ENCODE measurements around the gene CACNA1I.

CACNA1I gene

DNA sequence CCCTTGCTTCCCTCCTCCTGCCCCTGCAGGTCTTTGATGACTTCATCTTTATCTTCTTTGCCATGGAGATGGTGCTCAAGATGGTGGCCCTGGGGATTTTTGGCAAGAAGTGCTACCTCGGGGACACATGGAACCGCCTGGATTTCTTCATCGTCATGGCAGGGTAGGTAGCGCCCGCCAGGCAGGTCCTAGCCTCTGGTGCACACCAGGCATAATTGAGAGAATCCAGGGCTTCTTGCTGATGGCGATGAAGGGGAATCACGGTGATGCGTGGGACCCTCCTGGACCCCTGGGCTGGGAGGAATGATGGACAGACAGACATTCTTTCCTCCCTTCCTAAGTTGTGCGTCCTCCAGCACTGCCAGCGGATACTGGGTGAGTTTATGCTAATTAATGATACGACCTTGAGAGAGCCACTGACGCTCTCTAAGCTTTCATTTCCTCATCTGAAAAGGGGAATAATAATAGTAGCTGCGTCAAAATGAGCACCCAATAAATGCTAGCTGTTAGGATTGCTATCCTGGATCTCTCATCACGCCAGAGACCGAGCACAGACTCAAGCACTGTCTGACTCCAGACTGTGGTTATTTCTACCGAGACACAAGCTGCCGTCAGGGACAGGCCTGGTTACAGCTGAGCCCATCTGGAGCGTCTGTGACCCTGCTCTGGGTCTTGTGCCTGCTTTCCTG, 30.1 kb downstream of the CACNA1I start:
- H3K27ac ChIP-seq: no peak overlapping the region
- no peak for TF ChIP-seq ZFX (IDR thresholded peaks at IDR 0.05)
- TF ChIP-seq, protein P1, sequence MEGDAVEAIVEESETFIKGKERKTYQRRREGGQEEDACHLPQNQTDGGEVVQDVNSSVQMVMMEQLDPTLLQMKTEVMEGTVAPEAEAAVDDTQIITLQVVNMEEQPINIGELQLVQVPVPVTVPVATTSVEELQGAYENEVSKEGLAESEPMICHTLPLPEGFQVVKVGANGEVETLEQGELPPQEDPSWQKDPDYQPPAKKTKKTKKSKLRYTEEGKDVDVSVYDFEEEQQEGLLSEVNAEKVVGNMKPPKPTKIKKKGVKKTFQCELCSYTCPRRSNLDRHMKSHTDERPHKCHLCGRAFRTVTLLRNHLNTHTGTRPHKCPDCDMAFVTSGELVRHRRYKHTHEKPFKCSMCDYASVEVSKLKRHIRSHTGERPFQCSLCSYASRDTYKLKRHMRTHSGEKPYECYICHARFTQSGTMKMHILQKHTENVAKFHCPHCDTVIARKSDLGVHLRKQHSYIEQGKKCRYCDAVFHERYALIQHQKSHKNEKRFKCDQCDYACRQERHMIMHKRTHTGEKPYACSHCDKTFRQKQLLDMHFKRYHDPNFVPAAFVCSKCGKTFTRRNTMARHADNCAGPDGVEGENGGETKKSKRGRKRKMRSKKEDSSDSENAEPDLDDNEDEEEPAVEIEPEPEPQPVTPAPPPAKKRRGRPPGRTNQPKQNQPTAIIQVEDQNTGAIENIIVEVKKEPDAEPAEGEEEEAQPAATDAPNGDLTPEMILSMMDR (conservative IDR thresholded peaks at IDR 0.05): no peak

DNA sequence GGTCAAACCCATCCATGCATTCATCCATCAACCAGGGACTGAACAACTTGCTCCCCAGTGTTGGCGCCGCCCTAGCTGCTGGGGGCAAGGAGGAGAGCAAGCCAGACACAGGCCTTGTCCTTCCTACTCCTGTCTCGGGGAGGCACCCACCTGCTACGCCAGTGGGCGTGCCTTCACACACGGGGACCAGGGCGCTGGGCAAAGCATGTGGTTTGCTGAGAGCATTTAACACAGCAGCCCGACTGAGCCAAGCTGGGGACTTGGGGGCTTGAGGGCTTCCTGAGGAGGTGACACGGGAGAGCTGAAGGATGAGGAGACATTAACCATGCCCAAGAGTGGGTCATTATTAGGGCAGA, 30.6 kb downstream of the CACNA1I start:
- no peak overlapping the region for H3K27ac ChIP-seq
- TF ChIP-seq, protein P1 (conservative IDR thresholded peaks at IDR 0.05): no peak
- TF ChIP-seq ZFX (IDR thresholded peaks at IDR 0.05): no peak

DNA sequence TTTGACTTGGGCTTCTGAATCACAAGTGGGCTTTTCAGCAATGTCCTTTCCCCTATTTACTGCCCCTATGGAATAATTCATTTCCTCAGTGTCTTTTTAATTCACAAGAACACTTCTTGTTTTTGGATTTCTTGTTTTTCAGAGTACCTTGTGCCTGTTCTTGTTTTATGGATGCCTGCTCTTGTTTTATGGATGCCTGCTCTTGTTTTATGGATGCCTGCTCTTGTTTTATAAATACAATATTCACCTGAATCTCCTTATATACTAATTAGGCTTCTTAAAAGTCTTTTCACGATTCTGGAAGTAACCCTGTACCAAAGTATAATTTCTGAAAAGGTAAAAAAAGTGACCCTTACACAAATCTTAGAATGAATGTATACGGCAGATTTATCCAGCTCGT, 32.8 kb downstream of the CACNA1I start:
- no peak for TF ChIP-seq ZFX (IDR thresholded peaks at IDR 0.05)
- TF ChIP-seq, protein P1 (conservative IDR thresholded peaks at IDR 0.05): no peak
- H3K27ac ChIP-seq: no peak overlapping the region

DNA sequence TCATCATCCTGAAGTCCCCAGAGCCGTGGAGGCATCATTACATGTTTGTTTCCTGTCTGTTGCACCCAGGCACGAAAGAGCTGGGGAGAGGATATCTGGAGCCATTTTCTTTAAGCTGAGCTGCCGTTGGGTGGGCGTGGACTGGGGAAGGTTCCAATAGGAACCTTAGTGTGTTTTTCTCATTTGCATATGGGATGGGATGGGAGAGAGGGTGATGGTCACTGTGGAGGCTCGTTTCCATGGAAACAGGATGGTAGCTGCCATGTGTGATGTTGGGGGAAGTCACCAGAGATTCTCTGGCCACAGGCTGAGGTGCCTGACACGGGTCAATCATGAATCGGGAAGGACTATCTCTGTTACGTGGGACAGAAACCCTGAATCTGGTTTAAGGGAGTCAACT, 39.7 kb downstream of the CACNA1I start:
- TF ChIP-seq, protein P1 (conservative IDR thresholded peaks at IDR 0.05): no peak
- no peak for TF ChIP-seq ZFX (IDR thresholded peaks at IDR 0.05)
- no peak overlapping the region for H3K27ac ChIP-seq

DNA sequence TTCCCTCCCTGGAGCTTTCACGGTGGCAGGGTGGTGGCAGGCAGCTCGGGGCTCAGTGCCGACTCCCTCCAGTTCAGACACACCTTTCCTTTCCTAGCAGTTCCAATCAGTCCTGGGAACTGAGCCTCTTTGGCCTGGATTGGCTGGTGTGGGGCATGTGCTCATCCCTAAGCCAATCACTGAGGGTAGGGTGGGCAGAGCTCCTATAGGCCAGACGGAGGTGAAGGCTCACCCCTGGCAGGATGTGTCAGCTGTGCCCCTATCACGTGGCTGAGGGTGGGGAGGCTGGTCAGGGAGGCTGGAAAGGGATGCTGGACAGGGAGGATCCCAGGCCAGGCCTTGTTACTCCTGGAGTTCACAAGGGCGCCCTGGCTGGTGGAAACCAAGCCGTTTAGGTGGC, 40.2 kb downstream of the CACNA1I start:
- no peak overlapping the region for H3K27ac ChIP-seq
- TF ChIP-seq, protein P1 (conservative IDR thresholded peaks at IDR 0.05): no peak
- TF ChIP-seq ZFX (IDR thresholded peaks at IDR 0.05): no peak

DNA sequence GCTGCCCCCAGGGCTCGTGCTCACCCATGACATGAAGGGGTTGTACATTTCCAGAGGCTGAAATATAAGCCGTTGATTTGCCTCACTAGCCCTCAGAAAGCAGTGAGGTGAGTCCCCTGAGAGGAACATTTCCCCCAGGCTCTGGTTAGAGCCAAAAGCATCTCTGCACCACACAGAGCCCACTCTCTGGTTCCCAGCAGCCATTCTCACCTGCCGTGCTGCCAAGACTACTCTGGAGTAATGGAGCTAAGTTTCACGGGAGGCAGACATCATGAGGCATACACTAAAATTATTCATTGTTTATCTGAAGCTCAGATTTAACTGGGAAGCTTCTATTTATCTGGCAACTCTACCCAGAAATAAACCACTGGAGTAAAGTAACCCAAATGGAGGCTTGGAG, 40.8 kb downstream of the CACNA1I start:
- H3K27ac ChIP-seq: no peak overlapping the region

DNA sequence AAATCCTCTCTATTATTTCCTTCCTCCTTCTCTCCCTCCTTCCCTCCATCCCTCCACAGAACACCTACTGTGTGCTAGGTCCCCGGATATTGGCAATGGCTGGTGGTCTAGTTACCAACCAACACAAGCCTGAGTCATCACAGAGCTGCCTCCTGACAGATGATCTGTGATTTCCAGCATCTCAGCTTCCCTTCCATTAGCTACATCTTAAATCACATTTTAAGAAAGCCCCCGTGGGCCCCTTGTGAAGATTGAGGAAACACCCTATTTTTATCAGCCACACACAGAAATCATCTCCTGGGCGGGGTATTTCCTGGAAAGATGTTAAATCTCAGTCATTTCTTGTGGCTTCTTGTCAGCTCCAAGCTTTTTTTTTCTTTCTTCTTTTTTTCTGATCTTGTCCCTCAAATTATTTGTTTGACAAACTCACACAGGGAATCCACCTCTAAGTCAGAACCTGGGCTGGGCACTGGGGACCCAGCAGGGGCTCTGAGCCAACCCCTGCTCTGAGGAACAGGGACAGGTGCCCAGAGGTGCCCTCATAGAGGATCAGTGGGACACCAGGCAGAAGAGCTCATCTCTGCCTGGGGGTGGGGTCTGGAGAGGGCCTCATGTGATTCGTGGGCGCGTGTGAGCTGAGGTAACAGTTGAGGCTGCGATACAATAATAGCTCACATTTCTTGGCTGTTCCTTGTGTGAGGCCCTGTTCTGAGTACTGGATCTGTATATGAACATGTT, 42.4 kb downstream of the CACNA1I start:
- TF ChIP-seq ZFX (IDR thresholded peaks at IDR 0.05): no peak
- TF ChIP-seq, protein P1 (conservative IDR thresholded peaks at IDR 0.05): no peak
- no peak overlapping the region for H3K27ac ChIP-seq

More for the DNA sequence above, 40.8 kb downstream of the CACNA1I start:
- TF ChIP-seq ZFX (IDR thresholded peaks at IDR 0.05): no peak
- TF ChIP-seq, protein P1 (conservative IDR thresholded peaks at IDR 0.05): no peak
